H9 (cell line): ENCODE measurements around the gene RGS9. TPM values are rescaled to one million over a fixed set of nuclear protein-coding genes. Genes with fewer than 3 reads are reported as not detected.

Experiments used
- DNase-seq: peaks from one replicate; pipeline ENCODE4 v3.0.0-alpha.2; 2017
- H2AFZ ChIP-seq: one replicate; pipeline ENCODE4 v1.6.1; 2013; ENCODE audit warnings: mild to moderate bottlenecking, low read length, control low read depth, moderate library complexity
- H2AK5ac ChIP-seq: 2 replicates; pipeline ENCODE4 v1.6.1; 2013; ENCODE audit warnings: low read length, control low read depth, mixed read lengths; ENCODE audit not compliant: insufficient read length
- H2BK120ac ChIP-seq: one replicate; pipeline ENCODE4 v1.6.1; 2013; ENCODE audit warnings: low read depth, mild to moderate bottlenecking, low read length, control low read depth, inconsistent platforms; ENCODE audit not compliant: poor library complexity, severe bottlenecking
- H2BK12ac ChIP-seq: 2 replicates; pipeline ENCODE4 v1.6.1; 2013; ENCODE audit warnings: low read length, control low read depth, mixed read lengths, low read depth; ENCODE audit not compliant: insufficient read length
- H2BK15ac ChIP-seq: 2 replicates; pipeline ENCODE4 v1.6.1; 2013; ENCODE audit warnings: low read depth, low read length, control low read depth
- H2BK20ac ChIP-seq: one replicate; pipeline ENCODE4 v1.6.1; 2013; ENCODE audit warnings: low read depth, mild to moderate bottlenecking, low read length, control low read depth, inconsistent platforms; ENCODE audit not compliant: poor library complexity, severe bottlenecking
- H2BK5ac ChIP-seq: 2 replicates; pipeline ENCODE4 v1.6.1; 2013; ENCODE audit warnings: low read length, control low read depth, mixed read lengths; ENCODE audit not compliant: insufficient read length
- H3K14ac ChIP-seq: 2 replicates; pipeline ENCODE4 v1.6.1; 2013; ENCODE audit warnings: low read length, control low read depth; ENCODE audit not compliant: insufficient read depth
- H3K18ac ChIP-seq: 2 replicates; pipeline ENCODE4 v1.6.1; 2013; ENCODE audit warnings: low read depth, mild to moderate bottlenecking, mixed read lengths, low read length, control low read depth; ENCODE audit not compliant: insufficient read length
- H3K23ac ChIP-seq: 2 replicates; pipeline ENCODE4 v1.6.1; 2013; ENCODE audit warnings: low read length, control low read depth, mixed read lengths, low read depth; ENCODE audit not compliant: insufficient read length
- H3K23me2 ChIP-seq: 2 replicates; pipeline ENCODE4 v1.6.1; 2013; ENCODE audit warnings: low read depth, mild to moderate bottlenecking, mixed read lengths, low read length, control low read depth; ENCODE audit not compliant: insufficient read length, poor library complexity, severe bottlenecking
- H3K27ac ChIP-seq: 2 replicates; pipeline ENCODE4 v1.5.1; 2013; ENCODE audit warnings: low read length, control low read depth, mixed read lengths, low read depth; ENCODE audit not compliant: insufficient read length
- H3K27me3 ChIP-seq: 2 replicates; pipeline ENCODE4 v1.6.1; 2013; ENCODE audit warnings: low read length, control low read depth, inconsistent platforms; ENCODE audit not compliant: insufficient read depth
- H3K4ac ChIP-seq: 2 replicates; pipeline ENCODE4 v1.6.1; 2013; ENCODE audit warnings: low read depth, mild to moderate bottlenecking, control low read depth, inconsistent platforms, low read length, moderate library complexity
- H3K4me1 ChIP-seq: 2 replicates; pipeline ENCODE4 v1.6.1; 2013; ENCODE audit warnings: low read length, control low read depth, inconsistent platforms; ENCODE audit not compliant: insufficient read depth
- H3K4me2 ChIP-seq: 2 replicates; pipeline ENCODE4 v1.6.1; 2013; ENCODE audit warnings: low read length, control low read depth, mixed read lengths; ENCODE audit not compliant: insufficient read length, insufficient read depth
- H3K56ac ChIP-seq: 2 replicates; pipeline ENCODE4 v1.6.1; 2013; ENCODE audit warnings: low read depth, mild to moderate bottlenecking, mixed read lengths, low read length, control low read depth; ENCODE audit not compliant: insufficient read length
- H3K79me1 ChIP-seq: 2 replicates; pipeline ENCODE4 v1.6.1; 2013; ENCODE audit warnings: low read depth, mild to moderate bottlenecking, moderate library complexity, low read length, control low read depth, inconsistent platforms; ENCODE audit not compliant: insufficient read depth, poor library complexity, severe bottlenecking
- H3K79me2 ChIP-seq: 2 replicates; pipeline ENCODE4 v1.6.1; 2013; ENCODE audit warnings: low read length, control low read depth, inconsistent platforms; ENCODE audit not compliant: insufficient read depth
- H3K9ac ChIP-seq: 2 replicates; pipeline ENCODE4 v1.6.1; 2013; ENCODE audit warnings: low read length, control low read depth, mixed read lengths; ENCODE audit not compliant: insufficient read length; ENCODE audit errors: extremely low read depth
- H3K9me3 ChIP-seq: one replicate; pipeline ENCODE4 v1.6.1; 2013; ENCODE audit warnings: low read depth, low read length, inconsistent platforms; ENCODE audit not compliant: control insufficient read depth
- H3T11ph ChIP-seq: one replicate; pipeline ENCODE4 v1.6.1; 2013; ENCODE audit warnings: mild to moderate bottlenecking, low read length, control low read depth, inconsistent platforms
- H4K20me1 ChIP-seq: one replicate; pipeline ENCODE4 v1.6.1; 2013; ENCODE audit not compliant: control insufficient read depth, insufficient read length, insufficient read depth
- H4K5ac ChIP-seq: 2 replicates; pipeline ENCODE4 v1.6.1; 2013; ENCODE audit warnings: low read depth, mild to moderate bottlenecking, mixed read lengths, low read length, control low read depth; ENCODE audit not compliant: insufficient read length
- H4K8ac ChIP-seq: replicated peaks from 2 replicates; pipeline ENCODE4 v1.6.1; 2013; ENCODE audit warnings: low read length, control low read depth, mixed read lengths, low read depth; ENCODE audit not compliant: insufficient read length
- H4K91ac ChIP-seq: 2 replicates; pipeline ENCODE4 v1.6.1; 2013; ENCODE audit warnings: low read depth, mild to moderate bottlenecking, moderate library complexity, mixed read lengths, low read length, control low read depth; ENCODE audit not compliant: insufficient read length
- H3K27ac Mint-ChIP-seq, 3 experiments: 2 replicates in 2 of 3; 3 replicates in 1 of 3; pipeline ENCODE4 v1.8.0; 2020 to 2021; ENCODE audit warnings: mixed read lengths in 3 of 3, mild to moderate bottlenecking in 1 of 3, moderate library complexity in 1 of 3
- H3K27me3 Mint-ChIP-seq: 2 replicates; pipeline ENCODE4 v1.8.0; 2021; ENCODE audit warnings: low read depth, mild to moderate bottlenecking, moderate library complexity, mixed read lengths
- H3K36me3 Mint-ChIP-seq, 3 experiments: 2 replicates in 2 of 3; 3 replicates in 1 of 3; pipeline ENCODE4 v1.8.0; 2020 to 2021; ENCODE audit warnings: low read depth in 3 of 3, mixed read lengths in 3 of 3; ENCODE audit not compliant: insufficient read depth in 1 of 3
- H3K4me1 Mint-ChIP-seq, 2 experiments: 2 replicates each; pipeline ENCODE4 v1.8.0; 2020; ENCODE audit warnings: mixed read lengths in 2 of 2
- H3K4me3 Mint-ChIP-seq, 2 experiments: 2 replicates in 1 of 2; 3 replicates in 1 of 2; pipeline ENCODE4 v1.8.0; 2020 to 2021; ENCODE audit warnings: mild to moderate bottlenecking in 2 of 2, mixed read lengths in 2 of 2, moderate library complexity in 1 of 2
- H3K9me3 Mint-ChIP-seq, 2 experiments: 2 replicates in 1 of 2; 3 replicates in 1 of 2; pipeline ENCODE4 v1.8.0; 2020; ENCODE audit warnings: mild to moderate bottlenecking in 2 of 2, mixed read lengths in 2 of 2, moderate library complexity in 1 of 2
- CTCF ChIP-seq: fragments of 200-600 bp; sonication (generic); conservative IDR thresholded peaks from 3 replicates; pipeline ENCODE4 v1.8.0; 2021; ENCODE audit warnings: antibody characterized with exemption, mild to moderate bottlenecking
- total RNA-seq: library from RNA; stranded (reverse); gene quantifications from 2 replicates; pipeline ENCODE4 v1.2.1, GENCODE V29; 2021

The RGS9 gene
- total RNA-seq, 1 experiment from 2014 or later = 12.0 TPM

DNA sequence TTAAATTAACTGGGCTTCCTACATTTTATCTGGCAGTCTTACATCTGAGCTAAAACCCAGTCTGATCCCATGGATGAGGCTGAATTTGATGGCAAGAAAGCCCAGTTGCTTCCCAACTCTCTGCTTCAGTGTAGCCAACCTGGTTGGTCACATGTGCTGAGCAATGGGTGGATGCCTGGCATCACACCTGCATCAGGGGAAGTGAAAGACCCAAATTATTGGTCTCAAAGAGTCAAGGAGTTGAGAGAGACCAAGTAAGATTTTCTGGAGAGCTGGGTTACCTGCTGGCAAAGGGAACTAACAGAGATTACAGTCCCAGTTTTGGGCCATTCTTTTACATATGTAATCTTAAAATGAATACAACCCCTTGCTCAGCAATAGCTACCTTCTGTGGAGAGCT, 38.8 kb downstream of the RGS9 start:
- H3K4me3 Mint-ChIP-seq = no peak overlapping the region
- DNase-seq = no peak
- H4K8ac ChIP-seq = no peak overlapping the region

More for the DNA sequence above, 38.8 kb downstream of the RGS9 start:
- peaks cover 4 to 11% of the 10 kb centered on the region in 2 experiments for H3K4me1 Mint-ChIP-seq
- no peak overlapping the region for H2BK15ac ChIP-seq
- H3K23me2 ChIP-seq = no peaks in the 10 kb centered on the region
- no peak overlapping the region for H2AK5ac ChIP-seq
- H3K36me3 Mint-ChIP-seq = no peaks in the 10 kb centered on the region
- no peak overlapping the region for H3K56ac ChIP-seq
- H3K23ac ChIP-seq = no peak overlapping the region
- no peak overlapping the region for H3K4me2 ChIP-seq
- no peak overlapping the region for H2BK12ac ChIP-seq
- no peaks in the 10 kb centered on the region for H3K4me1 ChIP-seq
- no peaks in the 10 kb centered on the region for H4K20me1 ChIP-seq
- H3K9me3 ChIP-seq = no peaks in the 10 kb centered on the region
- H3K14ac ChIP-seq = no peak overlapping the region
- no peaks in the 10 kb centered on the region for H3K9me3 Mint-ChIP-seq
- no peak overlapping the region for H2BK5ac ChIP-seq
- H4K5ac ChIP-seq = no peak overlapping the region
- no peak overlapping the region for H3K9ac ChIP-seq
- no peak overlapping the region for H2AFZ ChIP-seq
- no peak overlapping the region for H3K4ac ChIP-seq
- H4K91ac ChIP-seq = no peak overlapping the region
- H2BK120ac ChIP-seq = no peak overlapping the region
- no peak overlapping the region for H3K18ac ChIP-seq
- H3K79me2 ChIP-seq = no peaks in the 10 kb centered on the region
- peaks cover 2% of the 10 kb centered on the region for H3K27me3 Mint-ChIP-seq
- no peaks in the 10 kb centered on the region for H3K79me1 ChIP-seq
- no peaks in the 10 kb centered on the region for H3K27me3 ChIP-seq
- no peak for TF ChIP-seq CTCF
- no peak overlapping the region for H3T11ph ChIP-seq
- no peak overlapping the region for H3K27ac Mint-ChIP-seq
- no peak overlapping the region for H2BK20ac ChIP-seq
- no peak overlapping the region for H3K27ac ChIP-seq
